Activated T-cell treated with anti-CD3 and anti-CD28 coated beads, Interleukin-2, amount 50 U/mL, for 72 hours (primary cell): ENCODE results near the gene NUP210. TPM values are rescaled to one million over a fixed set of nuclear protein-coding genes. Genes with fewer than 3 reads are reported as not detected.

Source experiments
- ATAC-seq, 2 donors: fragments of 150-1000 bp; cut with Tn5 transposase; replicated peaks in 1 of 2; 2 replicates each; pipeline ENCODE4 v1.10.0; 2021; ENCODE audit warnings: moderate library complexity in 2 of 2, mild to moderate bottlenecking in 1 of 2
- DNase-seq, 2 donors: peaks; one replicate each; pipeline ENCODE4 v3.0.0; 2021 to 2022; ENCODE audit warnings: mixed read lengths in 1 of 2
- H3K27ac Mint-ChIP-seq: one replicate; pipeline ENCODE4 v1.8.0; 2022; ENCODE audit warnings: mild to moderate bottlenecking, moderate library complexity, mixed read lengths
- H3K27me3 Mint-ChIP-seq: one replicate; pipeline ENCODE4 v1.8.0; 2022; ENCODE audit warnings: low read depth, mixed read lengths
- H3K36me3 Mint-ChIP-seq, 2 donors: one replicate each; pipeline ENCODE4 v1.8.0; 2022; ENCODE audit warnings: mixed read lengths in 2 of 2, mild to moderate bottlenecking in 1 of 2; ENCODE audit not compliant: insufficient read depth in 2 of 2
- H3K4me1 Mint-ChIP-seq: one replicate; pipeline ENCODE4 v1.8.0; 2022; ENCODE audit warnings: low read depth, mixed read lengths
- H3K4me3 Mint-ChIP-seq, 2 donors: one replicate each; pipeline ENCODE4 v1.8.0; 2022; ENCODE audit warnings: mild to moderate bottlenecking in 2 of 2, mixed read lengths in 2 of 2, moderate library complexity in 2 of 2
- H3K9me3 Mint-ChIP-seq, 2 donors: one replicate each; pipeline ENCODE4 v1.8.0; 2022; ENCODE audit warnings: mixed read lengths in 2 of 2
- total RNA-seq, 2 donors: library from RNA; stranded (reverse); gene quantifications; one replicate each; pipeline ENCODE4 v1.2.3, GENCODE V29; 2022

The NUP210 gene
- total RNA-seq, 2 donors from 2014 or later = 138 to 144 TPM

DNA sequence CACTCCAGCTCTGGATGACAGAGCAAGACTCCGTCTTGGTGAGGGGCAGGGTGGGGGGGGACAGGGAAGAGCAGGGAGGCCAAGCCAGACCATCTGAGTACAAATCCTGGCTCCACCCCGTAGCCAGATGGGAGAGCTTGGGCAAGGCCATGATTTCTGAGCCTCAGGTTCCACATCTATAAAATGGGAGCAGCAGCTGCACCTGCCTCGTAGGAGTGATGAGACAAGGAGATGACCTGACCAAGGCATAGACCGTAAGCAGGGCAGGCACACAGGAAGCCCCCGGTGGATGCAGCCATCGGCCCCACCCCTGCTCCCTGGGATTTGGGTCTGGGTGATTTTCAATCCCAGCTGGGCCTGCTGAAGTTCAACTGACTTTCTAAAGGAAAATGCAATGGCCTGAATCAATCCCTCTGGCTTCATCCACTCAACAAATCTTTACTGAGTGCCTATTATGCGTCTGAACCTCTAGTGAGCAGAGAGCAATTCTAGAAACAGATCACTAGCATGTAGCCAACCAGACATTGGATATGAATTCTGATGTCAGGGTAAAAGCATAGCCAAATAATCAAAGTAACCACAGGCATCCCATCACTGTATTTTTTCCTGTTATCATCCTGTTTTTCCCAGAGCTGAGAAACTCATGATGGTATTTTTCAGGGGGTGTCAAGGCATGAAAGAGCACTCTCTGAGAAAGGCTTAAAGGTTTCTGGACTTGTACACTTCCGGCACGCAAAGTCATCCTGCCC, 141.2 kb downstream of the NUP210 start:
- Mint-ChIP-seq H3K4me3 (no peak overlapping the region), H3K36me3 (peaks cover 2 to 7% of the 10 kb centered on the region in 2 donors), H3K4me1 (peaks cover 18% of the 10 kb centered on the region), H3K9me3 (peaks cover 2% of the 10 kb centered on the region in 2 donors), H3K27me3 (peaks cover 35% of the 10 kb centered on the region), H3K27ac (no peak overlapping the region)
- DNase-seq (no peak), ATAC-seq (no peak)

DNA sequence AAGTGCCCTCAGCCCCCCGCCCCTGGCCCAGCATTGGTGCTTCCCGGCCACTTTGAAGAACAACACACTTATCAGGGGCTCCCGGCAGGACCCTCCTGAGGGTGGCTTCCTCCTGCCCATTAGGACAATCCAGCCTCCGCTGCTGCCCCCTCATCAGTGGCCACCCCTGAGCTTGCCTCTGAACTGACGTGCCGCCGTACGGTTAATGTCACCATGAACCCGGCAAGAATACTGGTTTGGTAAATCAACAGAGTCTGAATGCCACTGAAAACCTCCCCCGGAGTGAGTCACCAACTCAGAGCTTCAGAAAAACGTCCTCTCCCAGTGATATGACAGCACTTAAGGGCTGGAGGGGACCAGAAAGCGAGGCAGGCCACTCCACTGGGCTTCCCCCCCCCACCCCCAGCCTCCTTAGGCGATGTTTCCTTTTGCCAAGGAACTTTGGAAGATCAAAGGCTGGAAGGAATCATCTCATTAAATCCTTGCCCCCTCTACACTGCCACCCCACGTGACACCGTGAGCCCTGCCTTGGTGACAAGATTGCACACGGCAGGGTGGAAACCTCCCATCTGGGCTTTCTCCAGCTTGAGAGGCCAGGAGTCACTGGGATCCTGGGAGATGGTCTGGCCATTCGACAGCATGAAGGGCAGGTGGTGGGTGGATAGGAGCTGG, 142.1 kb downstream of the NUP210 start:
- H3K36me3 Mint-ChIP-seq = peaks cover 0 to 2% of the 10 kb centered on the region in 2 donors
- no peak overlapping the region for H3K4me3 Mint-ChIP-seq
- H3K27me3 Mint-ChIP-seq = peaks cover 30% of the 10 kb centered on the region
- H3K9me3 Mint-ChIP-seq = no peaks in the 10 kb centered on the region
- DNase-seq (no peak), ATAC-seq (peak in 1 of 2 donors; percentile 35)
- H3K27ac Mint-ChIP-seq = no peak overlapping the region
- H3K4me1 Mint-ChIP-seq = peaks cover 16% of the 10 kb centered on the region

DNA sequence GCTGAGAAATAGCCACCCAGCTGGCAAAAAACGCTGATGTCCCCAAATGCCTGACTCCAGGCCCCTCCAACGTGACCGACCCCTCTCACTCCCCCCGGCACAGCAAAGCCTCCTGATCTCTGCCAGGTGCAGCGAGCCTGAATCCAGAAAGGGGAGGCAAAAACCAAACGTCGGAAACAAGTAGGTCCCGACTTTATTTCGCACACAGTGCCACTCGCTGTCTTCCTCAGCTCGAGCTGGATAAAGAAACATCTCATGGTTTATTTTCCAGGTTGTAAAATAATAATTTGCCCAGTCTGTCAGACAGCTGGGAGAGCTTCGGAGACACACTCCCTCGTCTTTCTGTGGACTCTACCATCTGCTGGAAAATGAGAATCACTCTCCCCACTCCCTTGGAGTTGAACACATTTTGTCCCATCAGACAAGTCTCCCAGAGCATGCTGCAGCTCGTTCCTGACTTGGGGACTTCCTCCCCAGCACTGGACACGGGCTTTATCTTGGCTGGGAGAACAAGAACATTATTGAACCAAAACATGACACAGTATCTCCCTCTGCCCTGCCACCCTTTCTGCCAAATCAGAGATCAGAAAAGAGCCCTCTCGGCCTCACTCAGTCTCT, 142.8 kb downstream of the NUP210 start:
- peaks cover 0 to 2% of the 10 kb centered on the region in 2 donors for H3K36me3 Mint-ChIP-seq
- DNase-seq = no peak

DNA sequence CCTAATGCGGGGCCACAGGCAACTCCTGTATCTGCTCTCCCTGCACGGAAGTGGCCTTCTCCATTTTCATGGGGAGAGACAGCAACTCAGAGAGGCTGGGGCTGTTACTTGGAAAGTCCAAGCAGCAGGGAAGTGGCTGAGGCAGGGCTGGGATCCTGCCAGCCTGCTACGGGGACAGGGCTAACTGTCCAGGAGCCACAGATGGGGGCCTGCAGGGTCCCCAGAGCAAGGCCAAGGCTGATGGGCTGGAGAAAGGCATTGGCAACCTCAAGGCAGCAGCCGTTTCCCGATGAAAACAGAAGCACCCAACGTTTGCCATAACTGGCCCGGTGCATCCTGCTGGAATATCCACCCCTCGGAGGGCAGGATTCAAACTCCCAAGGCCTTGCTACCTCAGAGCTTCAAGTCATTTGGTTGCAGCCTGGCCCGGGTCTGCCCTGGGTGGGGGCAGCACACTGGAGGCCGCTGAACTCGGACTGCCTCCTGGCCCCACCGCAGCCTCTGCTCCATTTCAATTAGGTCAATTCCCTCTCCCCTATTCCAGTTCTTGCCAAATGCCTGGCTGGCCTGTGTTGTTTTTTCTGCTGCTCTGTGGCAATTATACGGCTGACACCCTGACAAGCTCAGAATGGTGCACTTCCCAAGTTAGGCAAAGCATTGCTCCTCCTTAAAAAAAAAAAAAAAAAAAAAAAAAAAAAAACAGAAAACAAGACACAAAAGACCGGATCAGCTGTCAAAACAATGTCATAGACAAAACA, 143.5 kb downstream of the NUP210 start:
- no peak for DNase-seq
- H3K9me3 Mint-ChIP-seq = no peaks in the 10 kb centered on the region
- no peak overlapping the region for H3K4me3 Mint-ChIP-seq
- H3K36me3 Mint-ChIP-seq = peaks cover 0 to 2% of the 10 kb centered on the region in 2 donors
- no peak overlapping the region for H3K27ac Mint-ChIP-seq
- H3K4me1 Mint-ChIP-seq = peaks cover 15% of the 10 kb centered on the region
- no peak for ATAC-seq
- H3K27me3 Mint-ChIP-seq = peaks cover 27% of the 10 kb centered on the region

More for the DNA sequence above, 142.8 kb downstream of the NUP210 start:
- no peak overlapping the region for H3K27ac Mint-ChIP-seq
- H3K27me3 Mint-ChIP-seq = peaks cover 30% of the 10 kb centered on the region
- H3K9me3 Mint-ChIP-seq = no peaks in the 10 kb centered on the region
- no peak overlapping the region for H3K4me3 Mint-ChIP-seq
- no peak for ATAC-seq
- H3K4me1 Mint-ChIP-seq = peaks cover 16% of the 10 kb centered on the region

DNA sequence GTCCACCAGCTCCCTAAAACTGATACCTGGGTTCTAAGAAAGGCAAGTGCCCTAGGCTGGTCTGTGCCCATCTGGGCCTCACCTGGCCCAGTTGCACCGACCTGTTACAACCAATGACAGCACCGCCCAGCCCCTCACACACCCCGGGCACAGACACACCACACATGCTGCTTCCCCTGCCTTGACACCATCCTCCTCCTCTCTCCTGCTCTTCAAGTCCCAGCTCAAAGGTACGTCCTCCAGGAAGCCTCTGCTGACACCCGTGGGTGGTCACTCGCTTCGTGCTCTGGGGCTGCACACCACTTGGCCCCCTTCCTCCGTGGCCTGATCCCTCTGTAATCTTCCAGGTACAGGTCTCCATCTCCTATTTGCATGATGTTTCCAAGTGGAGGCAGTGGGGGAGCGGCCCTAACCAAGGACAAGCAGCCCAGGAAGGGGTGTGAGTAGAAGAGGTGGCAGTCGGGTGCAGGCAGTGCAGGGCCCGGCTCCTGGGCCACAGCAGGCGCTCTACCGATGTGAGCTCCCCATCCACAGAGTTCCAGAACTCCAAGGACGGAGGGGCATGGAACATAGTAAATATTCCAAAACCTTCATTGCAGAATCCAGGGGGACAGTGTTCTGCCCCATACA, 144.6 kb downstream of the NUP210 start:
- Mint-ChIP-seq H3K4me3 (no peak overlapping the region), H3K9me3 (no peaks in the 10 kb centered on the region), H3K27me3 (peaks cover 16% of the 10 kb centered on the region), H3K4me1 (peaks cover 8% of the 10 kb centered on the region), H3K36me3 (no peaks in the 10 kb centered on the region), H3K27ac (no peak overlapping the region)
- ATAC-seq (no peak), DNase-seq (no peak)

DNA sequence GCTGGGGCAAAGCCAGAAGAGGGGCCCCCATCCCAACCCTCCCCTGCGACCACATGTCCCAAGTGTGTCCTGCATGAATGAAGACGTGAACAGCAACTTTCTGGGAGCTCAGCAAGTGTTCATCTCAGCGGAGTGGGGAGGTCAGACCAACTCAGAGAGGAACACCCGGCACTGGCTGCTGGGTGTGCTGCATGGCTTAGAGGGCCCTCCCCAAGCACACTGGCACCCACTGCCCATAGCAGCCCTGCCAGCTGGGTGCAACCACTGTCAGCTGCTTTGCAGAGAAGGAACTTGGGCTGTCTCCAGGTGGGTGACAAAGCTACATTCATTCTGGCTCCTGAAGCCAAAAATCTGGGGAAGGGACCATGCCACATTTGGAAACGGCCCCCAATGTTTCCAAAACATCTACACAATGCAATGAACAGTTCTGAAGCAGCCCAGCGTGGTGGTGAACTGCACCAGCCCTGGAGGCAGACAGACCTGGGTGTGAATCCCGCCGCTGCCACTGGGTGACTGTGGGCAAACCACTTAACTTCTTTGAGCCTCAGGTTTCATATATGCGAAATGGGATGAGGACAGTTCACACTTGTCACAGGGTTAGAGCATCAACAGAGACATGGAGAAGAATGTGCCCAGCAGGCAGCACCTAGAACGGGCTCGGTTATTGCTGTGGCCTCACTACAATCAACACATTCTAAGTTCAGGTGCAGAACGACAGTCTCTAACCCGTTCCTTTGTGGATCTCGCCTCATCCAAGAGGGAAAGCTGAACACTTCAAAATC, 145.4 kb downstream of the NUP210 start:
- no peaks in the 10 kb centered on the region for H3K9me3 Mint-ChIP-seq
- H3K27me3 Mint-ChIP-seq = peaks cover 8% of the 10 kb centered on the region
- ATAC-seq = no peak
- H3K4me3 Mint-ChIP-seq = no peak overlapping the region
- H3K27ac Mint-ChIP-seq = no peak overlapping the region
- no peak for DNase-seq
- no peaks in the 10 kb centered on the region for H3K36me3 Mint-ChIP-seq
- peaks cover 8% of the 10 kb centered on the region for H3K4me1 Mint-ChIP-seq

DNA sequence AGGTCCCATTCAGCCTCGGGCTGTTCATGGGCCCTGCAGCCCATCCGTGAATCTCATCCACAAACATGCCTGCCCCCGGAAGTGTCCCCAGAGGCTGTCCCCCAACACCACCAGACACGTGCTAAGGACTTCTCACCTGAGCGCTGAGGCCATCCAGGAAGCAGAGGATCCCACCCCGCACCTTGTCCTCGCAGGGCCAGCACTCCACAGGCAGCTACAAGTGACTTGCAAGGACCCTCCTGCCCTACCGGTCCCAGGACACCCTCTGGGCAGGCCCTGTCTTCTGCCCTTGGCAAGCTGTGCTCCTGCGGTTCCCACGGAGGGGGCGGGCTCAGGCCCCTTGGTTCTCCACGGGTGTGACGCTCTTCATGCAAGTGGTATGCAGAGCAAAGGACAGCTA, 146.0 kb downstream of the NUP210 start:
- peaks cover 8% of the 10 kb centered on the region for H3K27me3 Mint-ChIP-seq
- H3K36me3 Mint-ChIP-seq = no peaks in the 10 kb centered on the region
- no peak for DNase-seq
- H3K4me3 Mint-ChIP-seq = no peak overlapping the region
- H3K9me3 Mint-ChIP-seq = peaks cover 0 to 2% of the 10 kb centered on the region in 2 donors
- H3K4me1 Mint-ChIP-seq = peaks cover 8% of the 10 kb centered on the region
- no peak for ATAC-seq
- no peak overlapping the region for H3K27ac Mint-ChIP-seq

DNA sequence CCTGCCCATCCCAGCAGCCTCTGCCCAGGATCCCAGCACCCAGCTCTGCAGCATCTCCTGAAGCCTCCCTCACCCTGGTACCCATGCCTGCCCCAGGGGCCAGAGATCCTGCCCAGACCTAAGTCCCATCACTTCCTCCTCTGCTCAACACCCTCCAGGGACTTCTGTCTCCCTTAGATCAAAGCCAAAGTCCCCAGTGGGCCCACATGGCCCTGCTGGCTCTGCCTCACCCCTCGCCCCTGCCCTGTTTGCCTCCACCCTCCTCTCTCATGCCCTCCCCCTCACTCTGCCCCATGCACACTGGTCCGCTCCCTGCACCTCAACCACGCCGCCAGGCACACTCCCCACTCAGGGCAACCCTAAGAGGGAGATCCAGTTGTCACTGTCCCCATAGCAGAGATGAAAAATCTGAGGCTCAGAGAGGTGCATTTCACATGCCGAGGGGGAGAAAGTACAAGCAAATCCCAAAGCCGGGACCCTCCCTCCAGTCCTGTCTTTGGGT, 146.5 kb downstream of the NUP210 start:
- DNase-seq (no peak), ATAC-seq (no peak)
- no peak overlapping the region for H3K27ac Mint-ChIP-seq
- peaks cover 8% of the 10 kb centered on the region for H3K4me1 Mint-ChIP-seq
- peaks cover 0 to 3% of the 10 kb centered on the region in 2 donors for H3K9me3 Mint-ChIP-seq
- H3K27me3 Mint-ChIP-seq = peaks cover 8% of the 10 kb centered on the region
- H3K36me3 Mint-ChIP-seq = peaks cover 0 to 2% of the 10 kb centered on the region in 2 donors
- H3K4me3 Mint-ChIP-seq = no peak overlapping the region

DNA sequence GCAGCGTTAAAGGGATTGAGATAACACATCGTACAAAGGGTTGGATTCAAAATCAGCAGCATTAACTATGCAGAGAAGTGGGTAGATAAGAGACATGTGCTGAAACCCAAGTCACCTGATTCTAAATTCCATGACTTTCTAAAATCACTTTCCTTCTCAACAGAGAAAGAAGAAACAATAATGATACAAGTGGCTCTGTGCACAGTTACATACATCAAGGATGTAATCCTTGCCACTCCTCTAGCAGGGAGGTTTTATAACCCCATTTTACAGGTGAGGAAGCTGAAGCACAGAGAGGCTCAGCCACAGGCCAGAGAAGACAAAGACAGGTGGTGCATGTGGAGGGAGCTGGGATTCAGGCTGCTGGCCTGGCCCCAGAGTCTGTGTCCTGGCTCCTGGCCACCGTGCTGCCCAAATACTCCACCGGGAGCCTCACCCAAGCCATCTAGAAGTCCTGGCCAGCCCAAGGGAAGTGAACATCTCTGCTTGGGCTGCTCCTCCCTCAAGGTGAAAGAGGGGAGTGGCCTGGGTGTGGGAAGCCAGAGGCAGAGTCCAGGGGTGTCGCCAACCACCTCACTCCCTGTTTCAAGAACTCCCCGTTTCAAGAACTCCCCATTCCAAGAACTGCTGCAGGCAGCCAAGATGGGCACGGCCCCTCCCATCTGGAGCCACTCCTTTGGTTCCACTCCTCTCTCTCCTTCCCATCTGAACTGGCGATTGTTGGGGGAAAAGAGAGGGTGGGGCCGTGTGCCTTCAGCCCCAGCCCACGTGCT, 147.1 kb downstream of the NUP210 start:
- Mint-ChIP-seq H3K36me3 (peaks cover 0 to 2% of the 10 kb centered on the region in 2 donors), H3K9me3 (peaks cover 0 to 3% of the 10 kb centered on the region in 2 donors), H3K4me1 (peaks cover 6% of the 10 kb centered on the region), H3K27me3 (peaks cover 8% of the 10 kb centered on the region), H3K27ac (no peak overlapping the region), H3K4me3 (no peak overlapping the region)
- no peak for ATAC-seq
- no peak for DNase-seq

DNA sequence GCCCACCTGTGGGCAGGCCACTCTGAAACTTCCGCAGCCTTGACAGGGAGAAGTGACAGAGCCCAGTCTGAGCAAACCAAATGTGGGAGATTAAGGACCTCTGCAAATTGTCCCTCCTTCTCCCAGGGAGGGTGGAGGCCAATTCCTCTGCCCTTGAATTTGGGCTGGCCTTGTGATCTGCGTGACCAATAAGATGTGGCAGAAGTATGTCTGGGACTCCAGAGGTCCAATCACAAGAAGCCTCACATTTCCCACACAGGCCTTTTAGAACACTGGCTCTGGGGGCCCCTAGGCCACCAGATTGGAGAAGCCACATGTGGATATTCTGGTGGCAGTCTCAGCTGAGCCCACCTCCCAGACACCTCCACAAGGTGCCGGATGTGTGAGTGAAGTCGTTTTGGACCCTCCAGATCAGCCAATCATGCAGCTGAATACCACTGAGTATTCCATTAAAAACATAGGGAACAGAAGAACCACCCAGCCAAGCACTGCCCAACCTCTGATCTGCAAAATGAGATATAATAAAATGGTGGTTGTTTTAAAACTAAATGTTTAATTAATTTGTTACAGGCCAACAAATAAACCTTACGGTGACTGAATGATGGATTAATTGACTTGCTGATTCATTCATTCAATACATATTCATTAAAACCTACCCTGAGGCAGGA, 150.3 kb downstream of the NUP210 start:
- Mint-ChIP-seq H3K9me3 (peaks cover 0 to 3% of the 10 kb centered on the region in 2 donors), H3K27me3 (no peaks in the 10 kb centered on the region), H3K36me3 (peaks cover 0 to 2% of the 10 kb centered on the region in 2 donors), H3K27ac (no peak overlapping the region), H3K4me3 (no peak overlapping the region), H3K4me1 (no peaks in the 10 kb centered on the region)
- ATAC-seq = no peak
- DNase-seq = no peak

DNA sequence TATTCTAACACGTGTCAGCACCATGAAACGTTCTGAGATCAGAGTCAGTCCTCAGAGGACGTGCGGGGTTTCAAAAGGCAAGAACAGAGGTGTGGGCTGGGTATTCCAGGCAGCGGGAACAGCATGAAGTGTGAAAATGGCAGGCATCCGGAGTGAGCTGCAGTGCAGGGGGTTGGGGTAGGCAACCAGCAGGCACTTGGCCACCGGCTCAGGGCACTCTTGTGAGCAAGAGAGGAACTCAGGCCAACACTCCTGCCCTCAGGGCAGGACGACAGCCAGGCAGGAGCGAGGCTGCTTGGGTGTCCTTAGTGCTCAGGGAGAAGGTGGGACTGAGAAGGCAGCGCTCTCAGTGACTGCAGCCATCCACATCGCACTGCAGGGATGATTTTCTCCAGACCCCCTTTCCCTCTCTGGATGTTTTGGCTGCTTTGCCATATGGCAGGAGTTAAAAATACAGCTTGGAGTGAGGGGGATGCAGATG, 151.1 kb downstream of the NUP210 start:
- Mint-ChIP-seq H3K4me3 (no peak overlapping the region), H3K27me3 (no peaks in the 10 kb centered on the region), H3K36me3 (peaks cover 0 to 2% of the 10 kb centered on the region in 2 donors), H3K4me1 (no peaks in the 10 kb centered on the region), H3K9me3 (peaks cover 0 to 3% of the 10 kb centered on the region in 2 donors), H3K27ac (no peak overlapping the region)
- DNase-seq = no peak
- no peak for ATAC-seq
